Trophoblast cell (in vitro differentiated cells and primary cell): ENCODE measurements around the gene DKK2.

Experiments
- DNase-seq, 2 donors: peaks; one replicate each; pipeline ENCODE4 v3.0.0-alpha.2; 2016
- H2AFZ ChIP-seq: 2 replicates; pipeline ENCODE4 v1.6.1; 2013; ENCODE audit warnings: low read length, moderate library complexity, mild to moderate bottlenecking; ENCODE audit not compliant: insufficient read depth, poor library complexity
- H2AK5ac ChIP-seq: 2 replicates; pipeline ENCODE4 v1.6.1; 2013; ENCODE audit warnings: mild to moderate bottlenecking, low read length
- H2BK120ac ChIP-seq: 2 replicates; pipeline ENCODE4 v1.6.1; 2013; ENCODE audit warnings: low read length, mild to moderate bottlenecking, moderate library complexity; ENCODE audit not compliant: insufficient read depth, poor library complexity
- H2BK12ac ChIP-seq: 2 replicates; pipeline ENCODE4 v1.6.1; 2013; ENCODE audit warnings: mild to moderate bottlenecking, low read length, moderate library complexity
- H2BK5ac ChIP-seq: 2 replicates; pipeline ENCODE4 v1.6.1; 2013; ENCODE audit warnings: low read length, low read depth, moderate library complexity, mild to moderate bottlenecking; ENCODE audit not compliant: poor library complexity
- H3K14ac ChIP-seq: 2 replicates; pipeline ENCODE4 v1.6.1; 2013; ENCODE audit warnings: mild to moderate bottlenecking, low read length
- H3K18ac ChIP-seq: 2 replicates; pipeline ENCODE4 v1.6.1; 2013; ENCODE audit warnings: mild to moderate bottlenecking, low read length
- H3K23ac ChIP-seq: 2 replicates; pipeline ENCODE4 v1.6.1; 2013; ENCODE audit warnings: low read length
- H3K27ac ChIP-seq: 2 replicates; pipeline ENCODE4 v1.5.1; 2013; ENCODE audit warnings: low read depth, mild to moderate bottlenecking, inconsistent platforms, low read length, moderate library complexity
- H3K27me3 ChIP-seq: 2 replicates; pipeline ENCODE4 v1.6.1; 2013; ENCODE audit warnings: inconsistent platforms, mild to moderate bottlenecking, low read length, moderate library complexity; ENCODE audit not compliant: insufficient read depth
- H3K36me3 ChIP-seq, 2 experiments: 1 replicate in 1 of 2; 2 replicates in 1 of 2; pipeline ENCODE4 v1.6.1; 2013; ENCODE audit warnings: low read length in 2 of 2, mild to moderate bottlenecking in 2 of 2, moderate library complexity in 1 of 2; ENCODE audit not compliant: insufficient read depth in 2 of 2, control insufficient read depth in 1 of 2
- H3K4ac ChIP-seq: 2 replicates; pipeline ENCODE4 v1.6.1; 2013; ENCODE audit warnings: low read depth, mild to moderate bottlenecking, low read length, moderate library complexity
- H3K4me1 ChIP-seq, 2 experiments: 1 replicate in 1 of 2; 2 replicates in 1 of 2; pipeline ENCODE4 v1.6.1; 2013; ENCODE audit warnings: low read length in 2 of 2, mild to moderate bottlenecking in 2 of 2, moderate library complexity in 1 of 2; ENCODE audit not compliant: insufficient read depth in 2 of 2, control insufficient read depth in 1 of 2
- H3K4me2 ChIP-seq: 2 replicates; pipeline ENCODE4 v1.6.1; 2013; ENCODE audit warnings: inconsistent platforms, mild to moderate bottlenecking, low read length, moderate library complexity
- H3K4me3 ChIP-seq: 2 replicates; pipeline ENCODE4 v1.5.1; 2013; ENCODE audit warnings: mild to moderate bottlenecking, low read depth, low read length, inconsistent platforms
- H3K79me1 ChIP-seq: one replicate; pipeline ENCODE4 v1.6.1; 2013; ENCODE audit warnings: low read length
- H3K79me2 ChIP-seq: 2 replicates; pipeline ENCODE4 v1.6.1; 2013; ENCODE audit warnings: low read length, mild to moderate bottlenecking; ENCODE audit not compliant: control insufficient read depth, insufficient read depth, poor library complexity
- H3K9ac ChIP-seq: 2 replicates; pipeline ENCODE4 v1.6.1; 2013; ENCODE audit warnings: mild to moderate bottlenecking, low read length
- H3K9me3 ChIP-seq: 2 replicates; pipeline ENCODE4 v1.6.1; 2013; ENCODE audit warnings: low read depth, mild to moderate bottlenecking, control low read depth, inconsistent platforms, low read length; ENCODE audit not compliant: insufficient read depth
- H4K12ac ChIP-seq: 2 replicates; pipeline ENCODE4 v1.6.1; 2013; ENCODE audit warnings: low read depth, mild to moderate bottlenecking, low read length, moderate library complexity
- H4K8ac ChIP-seq: 2 replicates; pipeline ENCODE4 v1.6.1; 2013; ENCODE audit warnings: low read depth, mild to moderate bottlenecking, low read length, moderate library complexity
- H4K91ac ChIP-seq: one replicate; pipeline ENCODE4 v1.6.1; 2013; ENCODE audit warnings: low read depth, mild to moderate bottlenecking, low read length, moderate library complexity
- WGBS: extraction: QIAGEN DNeasy Blood & Tissue Kit; methylation state at CpG from one replicate; pipeline ENCODE4 v1.1.7; 2013; ENCODE audit warnings: missing lambda C conversion rate; ENCODE audit not compliant: insufficient read length, insufficient coverage; ENCODE audit errors: extremely low coverage; 5-methylcytosine and 5-hydroxymethylcytosine counted together

DKK2 gene

DNA sequence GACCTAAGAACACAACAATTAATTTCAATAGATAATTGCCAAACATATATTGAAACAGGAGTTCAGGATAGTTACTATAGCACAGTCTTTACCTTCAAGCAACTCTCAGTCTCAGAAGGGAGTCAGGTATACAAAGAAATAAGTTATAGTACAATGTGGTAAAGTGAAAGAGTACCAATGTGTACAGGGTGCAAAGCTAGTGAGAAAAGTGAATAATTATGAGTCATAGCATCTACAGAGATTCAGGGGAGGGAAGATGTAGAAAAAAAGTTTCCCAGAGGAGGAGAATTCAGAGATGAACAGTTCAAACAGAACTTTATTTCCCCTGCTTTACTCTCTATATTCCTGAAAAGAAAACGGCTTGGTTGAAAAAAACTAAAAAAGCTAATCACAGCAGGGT, 22.7 kb upstream of the DKK2 start:
- no peaks in the 10 kb centered on the region for H3K79me2 ChIP-seq
- H3K4ac ChIP-seq: no peak overlapping the region
- no peak overlapping the region for H3K4me2 ChIP-seq
- H3K9me3 ChIP-seq: no peaks in the 10 kb centered on the region
- no peak overlapping the region for H2AFZ ChIP-seq
- H4K12ac ChIP-seq: no peak overlapping the region
- H3K4me3 ChIP-seq: no peak overlapping the region
- no peak overlapping the region for H3K23ac ChIP-seq
- no peak overlapping the region for H3K18ac ChIP-seq
- H2BK120ac ChIP-seq: no peak overlapping the region
- no peak overlapping the region for H2AK5ac ChIP-seq
- no peaks in the 10 kb centered on the region for H3K27me3 ChIP-seq
- no peak overlapping the region for H4K8ac ChIP-seq
- H2BK12ac ChIP-seq: no peak overlapping the region
- no peak overlapping the region for H3K9ac ChIP-seq
- no peak for DNase-seq
- no CpG with 5 or more reads among the region's 1 CpG for WGBS
- H3K79me1 ChIP-seq: no peaks in the 10 kb centered on the region
- no peak overlapping the region for H3K14ac ChIP-seq
- H3K27ac ChIP-seq: no peak overlapping the region
- no peak overlapping the region for H4K91ac ChIP-seq
- H2BK5ac ChIP-seq: no peak overlapping the region
- no peaks in the 10 kb centered on the region for H3K4me1 ChIP-seq
- no peaks in the 10 kb centered on the region for H3K36me3 ChIP-seq

DNA sequence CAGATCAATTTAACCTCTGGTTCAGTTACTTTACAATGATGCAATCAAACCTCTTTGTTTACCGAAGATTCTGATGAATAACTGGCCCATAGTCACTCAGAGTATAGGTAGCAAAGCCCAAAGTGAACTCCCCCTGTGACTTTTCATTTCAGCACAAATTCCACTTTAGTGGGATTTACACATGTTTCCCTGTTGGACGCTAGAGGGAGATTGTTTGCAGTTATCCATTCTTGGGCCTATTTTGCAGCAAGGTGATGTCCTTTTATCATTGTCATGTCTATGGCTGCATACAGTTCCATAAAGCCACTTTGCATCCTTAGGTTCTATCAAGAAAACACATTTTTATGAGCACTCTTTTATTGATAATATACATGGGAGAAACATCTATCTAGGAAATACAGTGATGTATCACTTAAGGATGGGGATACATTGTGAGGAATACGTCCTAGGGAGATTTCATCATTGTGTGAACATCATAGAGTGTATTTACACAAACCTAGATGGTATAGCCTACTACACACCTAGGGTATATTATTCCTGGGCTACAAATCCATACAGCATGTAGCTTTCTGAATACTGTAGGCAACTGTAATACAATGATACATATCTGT, 14.5 kb upstream of the DKK2 start:
- Histone ChIP-seq H3K9me3 (no peaks in the 10 kb centered on the region), H3K4me3 (no peak overlapping the region), H2BK5ac (no peak overlapping the region), H3K14ac (no peak overlapping the region), H3K27ac (no peak overlapping the region), H3K18ac (no peak overlapping the region), H2AFZ (no peak overlapping the region), H4K12ac (no peak overlapping the region), H3K4me2 (no peak overlapping the region), H2AK5ac (no peak overlapping the region), H2BK12ac (no peak overlapping the region), H3K9ac (no peak overlapping the region), H2BK120ac (no peak overlapping the region), H4K8ac (no peak overlapping the region), H3K4me1 (no peaks in the 10 kb centered on the region), H3K36me3 (no peaks in the 10 kb centered on the region), H3K79me1 (no peaks in the 10 kb centered on the region), H4K91ac (no peak overlapping the region), H3K23ac (no peak overlapping the region), H3K27me3 (no peaks in the 10 kb centered on the region), H3K79me2 (no peaks in the 10 kb centered on the region), H3K4ac (no peak overlapping the region)
- DNase-seq: peak in 1 of 2 donors; percentile 50
- no CpG with 5 or more reads among the region's 3 CpGs for WGBS

DNA sequence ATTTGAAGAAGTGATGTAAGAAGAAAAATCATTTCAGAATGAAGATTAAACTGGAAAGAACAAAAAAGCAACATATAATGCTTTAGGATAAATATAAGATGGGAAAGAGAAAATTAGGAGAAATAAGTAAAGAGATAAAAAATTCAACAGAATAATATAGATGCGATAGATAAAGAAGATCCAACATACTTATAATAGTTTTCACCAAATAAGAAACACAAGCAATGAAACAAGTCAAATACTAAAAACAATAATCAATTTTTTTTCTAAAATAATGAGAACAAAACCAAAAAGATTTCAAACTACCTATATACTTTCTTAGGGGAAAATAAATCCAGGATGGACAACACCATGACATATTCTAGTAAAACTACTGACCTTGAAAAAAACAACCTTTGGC, 10.1 kb upstream of the DKK2 start:
- Histone ChIP-seq H3K4me1 (no peaks in the 10 kb centered on the region), H2AFZ (no peak overlapping the region), H3K27me3 (no peaks in the 10 kb centered on the region), H3K9ac (no peak overlapping the region), H3K9me3 (no peaks in the 10 kb centered on the region), H3K23ac (no peak overlapping the region), H4K91ac (no peak overlapping the region), H3K14ac (no peak overlapping the region), H3K79me2 (no peaks in the 10 kb centered on the region), H4K8ac (no peak overlapping the region), H3K18ac (no peak overlapping the region), H3K4ac (no peak overlapping the region), H2BK120ac (no peak overlapping the region), H2AK5ac (no peak overlapping the region), H3K27ac (no peak overlapping the region), H2BK12ac (no peak overlapping the region), H2BK5ac (no peak overlapping the region), H3K4me2 (no peak overlapping the region), H4K12ac (no peak overlapping the region), H3K36me3 (no peaks in the 10 kb centered on the region), H3K79me1 (no peaks in the 10 kb centered on the region), H3K4me3 (no peak overlapping the region)
- DNase-seq: no peak
- WGBS: no CpG with 5 or more reads among the region's 1 CpG

DNA sequence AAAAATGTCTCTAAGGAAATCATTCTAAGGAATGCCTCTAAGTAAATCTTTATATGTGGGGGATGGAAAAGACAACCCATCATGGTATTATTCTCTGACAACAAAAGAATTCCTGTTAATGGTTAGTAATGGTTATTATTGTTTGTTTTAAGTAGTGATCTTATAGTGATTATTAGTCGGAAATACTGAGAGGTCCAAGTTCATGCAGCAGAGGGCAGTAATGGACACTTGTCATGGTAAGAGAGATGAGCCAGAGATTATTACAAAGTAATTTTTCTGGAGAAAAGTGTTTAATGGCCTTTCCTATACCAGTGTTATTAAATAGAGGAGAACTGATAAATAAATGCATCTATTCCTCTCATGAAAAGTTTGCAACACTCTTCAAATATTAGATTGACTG, 8.1 kb upstream of the DKK2 start:
- H3K4me2 ChIP-seq: no peak overlapping the region
- peak in 1 of 2 donors; percentile 26 for DNase-seq
- H3K18ac ChIP-seq: no peak overlapping the region
- no peak overlapping the region for H4K12ac ChIP-seq
- no peak overlapping the region for H3K9ac ChIP-seq
- no peak overlapping the region for H3K27ac ChIP-seq
- no peak overlapping the region for H3K14ac ChIP-seq
- H3K9me3 ChIP-seq: no peaks in the 10 kb centered on the region
- H2AK5ac ChIP-seq: no peak overlapping the region
- H3K4me1 ChIP-seq: no peaks in the 10 kb centered on the region
- no peaks in the 10 kb centered on the region for H3K79me2 ChIP-seq
- H3K79me1 ChIP-seq: no peaks in the 10 kb centered on the region
- H4K91ac ChIP-seq: no peak overlapping the region
- no peak overlapping the region for H3K4ac ChIP-seq
- H2AFZ ChIP-seq: no peak overlapping the region
- H3K27me3 ChIP-seq: no peaks in the 10 kb centered on the region
- H3K36me3 ChIP-seq: no peaks in the 10 kb centered on the region
- H3K23ac ChIP-seq: no peak overlapping the region
- no peak overlapping the region for H4K8ac ChIP-seq
- no CpG with 5 or more reads among the region's 1 CpG for WGBS
- H2BK12ac ChIP-seq: no peak overlapping the region
- H3K4me3 ChIP-seq: no peak overlapping the region
- H2BK120ac ChIP-seq: no peak overlapping the region
- no peak overlapping the region for H2BK5ac ChIP-seq
